Activated gamma-delta T cell treated with anti-CD3 and anti-CD28 coated beads, Interleukin-2, amount 50 U/mL, for 16 hours (primary cell): ENCODE data around the gene RAPGEF2.
"Not testable (repeated sequence)": the region's sequence is repeated elsewhere in the genome, so short reads cannot be mapped to it uniquely, and the experiment has no call there.

Source experiments
- DNase-seq: peaks from one replicate; pipeline ENCODE4 v3.0.0-alpha.2; 2020; ENCODE audit warnings: low read depth

RAPGEF2 gene

GRCh38 chr4:159239629-159240028 lies 136.8 kb downstream of the RAPGEF2 start:
- no peak for DNase-seq

- no peak for DNase-seq
Observed at GRCh38 chr4:159240046-159240445, 137.2 kb downstream of the RAPGEF2 start.

DNA sequence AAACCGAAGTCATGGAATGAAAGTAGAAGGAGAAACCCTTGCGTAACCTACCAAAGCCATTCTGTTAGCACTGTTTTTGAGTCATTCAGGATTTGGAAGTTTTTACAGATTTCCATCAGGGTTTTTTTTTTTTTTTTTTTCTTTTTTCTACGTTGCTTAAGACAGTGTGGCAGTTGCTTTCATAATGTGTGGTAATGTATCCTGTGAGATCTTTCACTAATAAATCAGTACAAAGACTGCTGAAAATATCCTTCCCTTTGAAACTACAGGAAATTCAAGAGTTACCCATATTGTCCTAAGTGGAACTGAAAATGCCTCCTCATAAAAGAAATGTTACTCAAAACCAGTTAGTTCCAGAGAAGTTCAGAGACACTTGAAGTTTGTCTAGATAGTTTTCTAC lies 137.8 kb downstream of the RAPGEF2 start:
- no peak for DNase-seq

DNA sequence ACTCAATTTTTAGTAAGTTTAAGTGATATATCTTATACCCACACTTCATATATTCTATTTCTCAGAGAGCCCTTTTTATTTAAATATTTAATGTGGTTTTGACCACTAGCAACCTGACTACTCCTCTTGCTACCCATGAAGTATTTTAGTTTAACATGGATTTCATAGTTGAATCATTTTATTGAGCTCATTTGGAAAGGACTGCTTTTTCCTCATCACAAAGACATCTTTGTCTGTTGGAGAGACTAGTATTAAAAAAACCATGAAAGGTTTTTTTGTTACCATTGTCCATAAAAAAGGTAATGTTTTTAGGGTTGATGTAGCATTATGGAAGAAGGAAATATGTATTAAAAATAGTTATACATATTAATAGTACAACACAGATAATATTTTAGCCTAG lies 139.5 kb downstream of the RAPGEF2 start:
- no peak for DNase-seq

DNA sequence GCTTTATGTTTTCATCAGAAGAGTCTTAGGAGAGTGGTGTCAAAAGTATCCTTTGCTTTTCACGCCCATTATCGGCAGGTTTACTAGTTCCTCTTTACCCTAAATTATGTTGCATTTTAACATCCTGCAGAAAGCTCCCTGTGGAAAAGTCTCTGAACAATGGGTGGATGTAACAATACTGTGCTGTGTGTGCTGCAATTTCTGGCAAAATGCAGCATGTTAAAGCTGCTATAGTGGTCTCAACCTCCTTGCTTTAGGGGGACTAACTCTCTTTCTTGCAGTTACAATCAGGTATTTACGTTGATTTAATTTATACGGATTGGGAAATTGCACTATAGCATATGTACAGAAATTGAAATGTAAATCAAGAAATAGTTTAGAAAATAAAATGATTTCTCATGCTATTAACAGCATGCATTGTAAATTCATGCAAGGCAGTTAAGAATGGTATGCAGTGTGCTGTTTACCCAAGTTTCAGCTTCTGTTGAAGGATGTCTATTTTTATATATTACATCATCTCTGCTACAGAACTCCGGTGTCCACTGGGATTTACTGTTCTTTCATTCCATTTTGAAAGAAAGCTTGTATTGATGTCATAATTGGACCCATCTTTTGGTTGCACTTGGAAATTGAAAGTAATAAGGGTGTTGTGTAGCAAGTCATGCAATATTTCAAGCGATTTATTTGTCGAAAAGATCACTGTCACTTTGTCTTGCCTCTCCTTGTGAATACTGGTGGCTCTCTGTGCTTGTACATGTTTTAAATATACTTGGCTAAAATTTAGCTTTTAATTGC lies 145.7 kb downstream of the RAPGEF2 start:
- DNase-seq: no peak

GRCh38 chr4:159250751-159251325 lies 148.0 kb downstream of the RAPGEF2 start:
- DNase-seq: no peak

DNA sequence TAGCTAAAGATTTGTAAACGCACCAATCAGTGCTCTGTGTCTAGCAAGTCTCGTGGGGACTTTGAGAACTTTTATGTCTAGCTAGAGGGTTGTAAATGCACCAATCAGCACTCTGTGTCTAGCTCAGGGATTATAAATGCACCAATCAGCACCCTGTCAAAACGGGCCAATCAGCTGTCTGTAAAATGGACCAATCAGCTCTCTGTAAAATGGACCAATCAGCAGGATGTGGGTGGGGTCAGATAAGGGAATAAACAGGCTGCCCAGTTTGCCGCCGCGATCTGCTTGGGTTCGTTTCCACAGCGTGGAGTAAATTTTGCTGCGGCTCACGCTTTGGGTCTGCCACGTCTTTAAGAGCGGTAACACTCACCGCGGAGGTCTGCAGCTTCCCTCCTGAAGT lies 148.7 kb downstream of the RAPGEF2 start:
- DNase-seq: not testable (repeated sequence)

- no peak for DNase-seq
Observed at GRCh38 chr4:159252491-159252890, 149.6 kb downstream of the RAPGEF2 start.

DNA sequence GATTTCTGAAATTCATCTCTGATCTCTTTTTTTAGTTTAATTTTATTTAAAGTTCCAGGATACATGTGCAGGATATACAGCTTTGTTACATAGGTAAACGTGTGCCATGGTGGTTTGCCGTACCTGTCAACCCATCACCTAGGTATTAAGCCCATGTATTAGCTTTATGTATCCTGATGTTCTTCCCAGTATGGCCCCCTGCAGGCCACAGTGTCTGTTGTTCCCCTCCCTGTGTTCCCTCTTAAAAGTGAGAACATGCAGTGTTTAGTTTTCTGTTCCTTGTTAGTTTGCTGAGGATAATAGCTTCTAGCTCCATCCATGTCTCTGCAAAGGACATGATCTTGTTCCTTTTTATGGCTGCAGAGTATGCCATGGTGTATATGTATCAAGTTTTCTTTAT lies 153.2 kb downstream of the RAPGEF2 start:
- no peak for DNase-seq

GRCh38 chr4:159258889-159259560 lies 156.1 kb downstream of the RAPGEF2 start:
- DNase-seq: no peak

DNA sequence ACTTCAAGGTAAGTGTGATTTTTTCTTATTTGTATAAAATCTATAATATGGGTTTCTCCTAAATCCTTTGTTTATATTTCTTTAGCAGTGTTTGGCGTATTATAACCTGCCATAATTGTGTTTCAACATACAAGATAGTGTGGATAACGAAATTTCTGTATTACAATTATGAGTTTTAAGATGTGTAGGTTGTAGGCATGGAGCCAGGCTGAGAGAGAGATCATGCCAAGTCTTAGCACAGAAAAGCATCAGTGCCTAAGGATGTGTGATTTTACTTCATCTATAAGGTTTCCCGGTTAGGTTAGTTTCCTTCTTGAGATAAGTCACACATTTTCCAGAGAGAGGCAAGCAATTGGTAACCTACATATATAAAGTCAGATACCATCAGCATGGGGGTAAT lies 161.2 kb downstream of the RAPGEF2 start:
- DNase-seq: no peak

- DNase-seq: no peak
Observed at GRCh38 chr4:159266981-159267868, 164.3 kb downstream of the RAPGEF2 start.

- DNase-seq: no peak
Observed at GRCh38 chr4:159267869-159268285, 165.0 kb downstream of the RAPGEF2 start.

GRCh38 chr4:159268607-159269006 lies 165.7 kb downstream of the RAPGEF2 start:
- DNase-seq: no peak

DNA sequence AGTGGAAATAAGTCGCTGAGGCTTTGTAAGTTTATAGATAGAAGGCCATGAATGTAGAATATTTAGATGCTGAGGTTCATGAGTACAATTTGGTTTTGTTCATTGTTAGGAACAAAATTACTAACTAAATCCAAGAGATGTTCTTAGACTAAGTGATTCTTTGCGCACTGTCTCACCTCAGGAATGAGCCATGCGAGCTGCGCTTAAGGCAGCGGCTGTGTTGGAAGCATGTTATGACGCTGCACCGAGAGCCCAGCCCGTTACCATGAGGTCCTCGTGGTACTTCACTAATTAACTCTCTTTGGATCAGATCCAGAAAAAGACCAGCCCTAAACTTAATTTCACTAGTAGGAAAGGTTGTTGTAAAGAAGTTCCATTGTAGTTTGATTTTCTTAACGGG lies 166.2 kb downstream of the RAPGEF2 start:
- DNase-seq: no peak

DNA sequence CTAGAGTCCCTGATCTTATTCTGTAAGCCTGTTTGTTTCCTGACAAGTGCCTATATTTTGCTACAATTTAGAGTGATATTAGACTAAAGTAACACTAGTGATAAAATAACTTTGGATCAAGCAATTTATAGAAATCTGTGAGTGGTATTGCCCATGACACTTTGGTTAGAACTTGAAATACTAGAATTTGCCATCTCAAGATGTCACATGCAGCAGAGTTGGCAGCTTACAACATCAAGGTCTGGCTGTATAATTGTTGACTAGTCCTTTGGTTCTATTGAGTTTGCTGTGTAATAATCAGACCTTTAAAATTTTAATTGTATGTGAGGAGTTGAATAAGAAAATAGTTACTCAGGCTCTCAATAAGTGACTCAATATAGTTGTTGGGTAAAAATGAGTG lies 167.1 kb downstream of the RAPGEF2 start:
- DNase-seq: no peak

DNA sequence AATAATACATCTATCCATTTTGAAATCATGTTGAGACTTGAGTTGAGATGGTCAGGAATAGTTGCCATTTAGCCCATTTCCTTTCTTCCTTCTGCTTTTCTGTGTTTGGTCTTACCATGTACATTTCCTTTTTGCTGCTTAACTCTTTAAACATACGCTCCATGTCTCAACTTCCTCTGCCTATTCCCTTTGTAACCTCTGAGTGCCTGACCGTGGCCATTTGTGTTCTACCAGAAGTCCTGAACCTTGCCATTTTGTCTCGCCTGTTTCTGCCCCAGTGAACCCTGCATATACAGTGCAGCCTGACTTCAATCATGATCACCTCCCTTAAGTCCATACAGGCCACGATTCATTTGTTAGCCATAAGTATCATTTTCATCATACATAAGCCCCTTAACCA lies 169.0 kb downstream of the RAPGEF2 start:
- no peak for DNase-seq

DNA sequence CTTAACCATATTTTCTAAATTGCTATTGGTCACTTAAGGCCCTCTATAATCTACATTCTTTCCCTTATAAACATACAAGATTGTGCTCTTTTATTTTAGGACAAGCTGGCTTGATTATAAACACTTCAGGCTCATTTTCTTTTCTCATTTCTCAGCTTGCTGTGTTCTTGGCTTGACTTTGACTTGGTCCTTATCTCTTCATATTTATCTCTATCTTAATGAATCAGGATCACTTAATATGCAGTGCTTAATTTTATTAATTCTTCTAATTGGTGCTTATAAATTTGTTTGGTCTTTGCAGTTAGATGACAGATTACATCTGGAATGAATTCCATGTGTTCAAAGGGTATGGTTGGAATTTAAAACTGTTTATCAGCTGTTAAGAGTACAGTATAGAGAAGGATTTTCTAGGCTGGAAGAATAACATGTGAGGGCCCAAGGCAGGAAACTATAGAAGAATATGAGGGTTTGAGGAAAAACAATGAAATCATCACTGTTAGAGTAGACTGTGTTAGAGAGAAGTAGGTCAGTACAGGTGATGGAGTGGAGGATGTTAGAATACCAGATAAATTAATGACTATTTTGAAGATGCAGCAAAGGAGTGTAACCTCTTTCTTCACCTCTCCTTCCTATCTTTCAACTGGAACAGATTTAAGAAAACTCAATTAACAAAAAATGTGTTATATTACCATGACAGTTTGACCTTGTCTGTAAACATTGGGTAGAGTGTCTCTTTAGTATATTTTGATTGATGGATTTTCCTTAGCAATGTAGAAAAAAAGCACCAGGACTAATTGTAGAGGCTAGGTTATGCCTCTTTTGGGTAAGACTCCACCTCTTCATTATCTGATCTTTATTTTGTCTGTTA lies 169.6 kb downstream of the RAPGEF2 start:
- no peak for DNase-seq

DNA sequence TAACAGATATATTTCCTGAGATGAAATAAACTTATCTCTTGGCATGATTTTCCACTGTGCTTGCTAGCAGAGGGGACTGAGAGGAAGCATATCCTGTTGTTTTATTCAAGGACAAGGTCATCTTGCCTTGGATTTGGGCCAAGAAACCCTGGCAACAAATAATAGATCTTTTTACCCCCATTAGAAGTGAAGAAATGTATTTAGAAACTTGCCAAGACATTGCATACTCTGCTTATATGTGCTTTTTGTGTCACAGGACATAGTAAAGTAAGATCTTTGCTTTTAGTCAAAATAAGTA lies 170.2 kb downstream of the RAPGEF2 start:
- no peak for DNase-seq

DNA sequence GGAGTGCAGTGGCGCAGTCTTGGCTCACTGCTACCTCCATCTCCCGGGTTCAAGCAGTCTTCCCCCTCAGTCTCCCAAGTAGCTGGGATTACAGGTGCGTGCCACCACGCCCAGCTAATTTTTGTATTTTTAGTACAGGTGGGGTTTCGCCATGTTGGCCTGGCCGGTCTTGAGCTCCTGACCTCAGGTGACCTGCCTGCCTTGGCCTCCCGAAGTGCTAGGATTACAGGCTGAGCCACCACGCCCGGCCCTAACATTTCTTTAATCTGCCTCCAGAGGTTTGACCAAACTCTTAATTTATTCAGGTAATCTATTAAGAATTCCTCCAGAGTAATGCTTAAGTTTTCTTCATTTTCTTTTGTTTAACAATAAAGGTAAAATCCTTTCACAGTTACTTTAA lies 171.0 kb downstream of the RAPGEF2 start:
- DNase-seq: no peak

- DNase-seq: no peak
Observed at GRCh38 chr4:159278399-159278798, 175.5 kb downstream of the RAPGEF2 start.

GRCh38 chr4:159279084-159279483 lies 176.2 kb downstream of the RAPGEF2 start:
- DNase-seq: no peak
